Measurements from ENCODE around the gene DBF4.

DNA sequence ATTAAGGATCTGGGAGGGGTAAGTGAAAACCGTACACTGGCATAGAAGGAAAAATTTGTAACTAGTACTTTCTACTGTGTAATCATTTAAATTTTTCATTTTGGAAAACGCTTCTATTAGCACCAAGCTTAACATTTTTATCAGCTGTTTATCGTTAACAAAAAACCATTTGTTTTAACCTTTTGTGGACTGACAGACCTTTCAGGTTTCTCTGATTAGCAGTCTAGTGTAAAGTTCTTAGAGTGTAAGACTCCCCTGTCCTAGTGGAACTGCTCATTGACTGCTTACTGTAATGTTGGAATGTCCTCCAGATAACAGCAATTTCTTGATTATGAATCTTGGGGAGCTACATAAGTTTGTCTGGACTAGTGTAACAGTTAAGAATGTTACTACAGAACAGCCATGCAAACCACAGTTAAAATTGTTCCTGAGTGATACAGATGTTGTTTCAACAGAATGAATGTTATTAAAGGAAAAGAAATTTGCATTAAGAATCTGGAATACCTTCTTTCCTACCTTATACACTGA lies 2.0 kb downstream of the DBF4 start:
- TF ChIP-seq, protein P1, sequence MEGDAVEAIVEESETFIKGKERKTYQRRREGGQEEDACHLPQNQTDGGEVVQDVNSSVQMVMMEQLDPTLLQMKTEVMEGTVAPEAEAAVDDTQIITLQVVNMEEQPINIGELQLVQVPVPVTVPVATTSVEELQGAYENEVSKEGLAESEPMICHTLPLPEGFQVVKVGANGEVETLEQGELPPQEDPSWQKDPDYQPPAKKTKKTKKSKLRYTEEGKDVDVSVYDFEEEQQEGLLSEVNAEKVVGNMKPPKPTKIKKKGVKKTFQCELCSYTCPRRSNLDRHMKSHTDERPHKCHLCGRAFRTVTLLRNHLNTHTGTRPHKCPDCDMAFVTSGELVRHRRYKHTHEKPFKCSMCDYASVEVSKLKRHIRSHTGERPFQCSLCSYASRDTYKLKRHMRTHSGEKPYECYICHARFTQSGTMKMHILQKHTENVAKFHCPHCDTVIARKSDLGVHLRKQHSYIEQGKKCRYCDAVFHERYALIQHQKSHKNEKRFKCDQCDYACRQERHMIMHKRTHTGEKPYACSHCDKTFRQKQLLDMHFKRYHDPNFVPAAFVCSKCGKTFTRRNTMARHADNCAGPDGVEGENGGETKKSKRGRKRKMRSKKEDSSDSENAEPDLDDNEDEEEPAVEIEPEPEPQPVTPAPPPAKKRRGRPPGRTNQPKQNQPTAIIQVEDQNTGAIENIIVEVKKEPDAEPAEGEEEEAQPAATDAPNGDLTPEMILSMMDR (IDR thresholded peaks at IDR 0.05) = no peak
- no peak for TF ChIP-seq POLR2AphosphoS5 (IDR thresholded peaks at IDR 0.05; ENCODE audit: insufficient read depth in 1 of 2, low read depth in 1 of 2)
